Measurements from ENCODE around the gene ARHGAP32. TPM values are rescaled to one million over a fixed set of nuclear protein-coding genes. Genes with fewer than 3 reads are reported as not detected.

ARHGAP32 gene
- total RNA-seq, 2 experiments from 2014 or later: not detected

GRCh38 chr11:129224538-129224937 lies 32.4 kb upstream of the ARHGAP32 start:
- Histone ChIP-seq H2AFZ (ENCODE audit: low read length) (no peak overlapping the region), H3K9me3 (ENCODE audit: low read length) (peaks cover 6% of the 10 kb centered on the region; the same call in 1 of the 2 replicates), H3K9me2 (ENCODE audit: insufficient read depth, low read length) (no peaks in the 10 kb centered on the region), H3K36me3 (ENCODE audit: insufficient read depth, low read length) (no peaks in the 10 kb centered on the region), H3K4me2 (ENCODE audit: low read length) (no peak overlapping the region), H3K27ac (ENCODE audit: low read depth, low read length, poor library complexity, severe bottlenecking) (no peak overlapping the region), H3K4me1 (ENCODE audit: insufficient read depth, low read length, poor library complexity, severe bottlenecking) (no peaks in the 10 kb centered on the region), H4K20me1 (ENCODE audit: insufficient read depth, low read length) (no peaks in the 10 kb centered on the region), H3K4me3 (ENCODE audit: low read depth, low read length, poor library complexity, severe bottlenecking) (no peak overlapping the region), H3K79me2 (ENCODE audit: insufficient read depth, low read depth, low read length) (no peaks in the 10 kb centered on the region)
- no peak for TF ChIP-seq EZH2phosphoT487 (IDR thresholded peaks at IDR 0.05; ENCODE audit: borderline replicate concordance, low read depth, low read length)
- no TSS peak for BruUV-seq (replicated peaks)
- CTCF ChIA-PET (ENCODE audit: unreplicated experiment): no interaction called here
- intact Hi-C loops (cut with micrococcal nuclease; ENCODE audit: unreplicated experiment): no loop called here
- POLR2A ChIA-PET: no interaction called here
- DNase-seq (ENCODE audit: low spot score): no peak

GRCh38 chr11:129223701-129224149 lies 31.6 kb upstream of the ARHGAP32 start:
- POLR2A ChIA-PET: no interaction called here
- CTCF ChIA-PET (ENCODE audit: unreplicated experiment): no interaction called here
- no peaks in the 10 kb centered on the region for H3K79me2 ChIP-seq (ENCODE audit: insufficient read depth, low read depth, low read length)
- BruUV-seq (replicated peaks): no TSS peak
- no peak overlapping the region for H3K4me2 ChIP-seq (ENCODE audit: low read length)
- no peak overlapping the region for H2AFZ ChIP-seq (ENCODE audit: low read length)
- TF ChIP-seq EZH2phosphoT487 (IDR thresholded peaks at IDR 0.05; ENCODE audit: borderline replicate concordance, low read depth, low read length) (no peak), CTCF (conservative IDR thresholded peaks at IDR 0.05; ENCODE audit: low read length) (no peak)
- no peak overlapping the region for H3K27ac ChIP-seq (ENCODE audit: low read depth, low read length, poor library complexity, severe bottlenecking)
- no peaks in the 10 kb centered on the region for H3K36me3 ChIP-seq (ENCODE audit: insufficient read depth, low read length)
- H3K4me3 ChIP-seq (ENCODE audit: low read depth, low read length, poor library complexity, severe bottlenecking): no peak overlapping the region
- H4K20me1 ChIP-seq (ENCODE audit: insufficient read depth, low read length): no peaks in the 10 kb centered on the region
- DNase-seq (ENCODE audit: low spot score): no peak
- no peaks in the 10 kb centered on the region for H3K4me1 ChIP-seq (ENCODE audit: insufficient read depth, low read length, poor library complexity, severe bottlenecking)
- intact Hi-C loops (cut with micrococcal nuclease; ENCODE audit: unreplicated experiment): no loop called here
- H3K9me3 ChIP-seq (ENCODE audit: low read length): peaks cover 6% of the 10 kb centered on the region; the same call in 1 of the 2 replicates
- no peaks in the 10 kb centered on the region for H3K9me2 ChIP-seq (ENCODE audit: insufficient read depth, low read length)

GRCh38 chr11:129223260-129223659 lies 31.1 kb upstream of the ARHGAP32 start:
- Histone ChIP-seq H4K20me1 (ENCODE audit: insufficient read depth, low read length) (no peaks in the 10 kb centered on the region), H3K27ac (ENCODE audit: low read depth, low read length, poor library complexity, severe bottlenecking) (no peak overlapping the region), H3K9me2 (ENCODE audit: insufficient read depth, low read length) (no peaks in the 10 kb centered on the region), H2AFZ (ENCODE audit: low read length) (no peak overlapping the region), H3K4me3 (ENCODE audit: low read depth, low read length, poor library complexity, severe bottlenecking) (no peak overlapping the region), H3K9me3 (ENCODE audit: low read length) (peaks cover 6% of the 10 kb centered on the region; the same call in 1 of the 2 replicates), H3K79me2 (ENCODE audit: insufficient read depth, low read depth, low read length) (no peaks in the 10 kb centered on the region), H3K4me1 (ENCODE audit: insufficient read depth, low read length, poor library complexity, severe bottlenecking) (no peaks in the 10 kb centered on the region), H3K4me2 (ENCODE audit: low read length) (no peak overlapping the region), H3K36me3 (ENCODE audit: insufficient read depth, low read length) (no peaks in the 10 kb centered on the region)
- no peak for DNase-seq (ENCODE audit: low spot score)
- TF ChIP-seq CTCF (conservative IDR thresholded peaks at IDR 0.05; ENCODE audit: low read length) (no peak), EZH2phosphoT487 (IDR thresholded peaks at IDR 0.05; ENCODE audit: borderline replicate concordance, low read depth, low read length) (no peak)
- ChIA-PET CTCF (ENCODE audit: unreplicated experiment) (no interaction called here), POLR2A (no interaction called here)
- no TSS peak for BruUV-seq (replicated peaks)
- intact Hi-C loops (cut with micrococcal nuclease; ENCODE audit: unreplicated experiment): no loop called here
